Measurements from ENCODE around the gene CDKN3.

Gene CDKN3

DNA sequence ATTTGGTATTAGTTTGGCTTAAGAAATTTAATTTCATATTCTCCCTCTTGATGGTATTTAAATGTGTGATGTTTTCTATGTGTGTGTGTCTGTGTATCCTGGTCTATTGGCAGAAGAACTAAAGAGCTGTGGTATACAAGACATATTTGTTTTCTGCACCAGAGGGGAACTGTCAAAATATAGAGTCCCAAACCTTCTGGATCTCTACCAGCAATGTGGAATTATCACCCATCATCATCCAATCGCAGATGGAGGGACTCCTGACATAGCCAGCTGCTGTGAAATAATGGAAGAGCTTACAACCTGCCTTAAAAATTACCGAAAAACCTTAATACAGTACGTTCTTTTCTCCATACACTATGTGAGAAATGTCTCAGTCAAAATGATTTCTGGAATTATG lies 14.6 kb downstream of the CDKN3 start:
- Histone ChIP-seq H4K20me1 (ENCODE audit: insufficient read depth, low read length, poor library complexity, severe bottlenecking) (no peaks in the 10 kb centered on the region), H3K79me2 (ENCODE audit: insufficient read depth, low read length) (peaks cover 8% of the 10 kb centered on the region; the same call in 1 of the 2 replicates), H3K9me3 (ENCODE audit: insufficient read depth, low read depth, low read length) (no peaks in the 10 kb centered on the region), H3F3A (ENCODE audit: low read depth) (no peaks in the 10 kb centered on the region), H3K4me1 (ENCODE audit: insufficient read depth, low read length, poor library complexity, severe bottlenecking) (no peaks in the 10 kb centered on the region), H3K36me3 (ENCODE audit: insufficient read depth, low read length) (peaks cover 88% of the 10 kb centered on the region), H3K27me3 (ENCODE audit: insufficient read depth, low read length, poor library complexity, severe bottlenecking) (no peaks in the 10 kb centered on the region), H3K4me3 (ENCODE audit: low read length, poor library complexity, severe bottlenecking) (no peak overlapping the region), H2AFZ (ENCODE audit: low read length) (no peak overlapping the region), H3K9me2 (replicated peaks; ENCODE audit: low read depth, low read length) (no peaks in the 10 kb centered on the region), H3K4me2 (ENCODE audit: low read depth, low read length, poor library complexity, severe bottlenecking) (no peak overlapping the region), H3K9ac (ENCODE audit: low read depth, low read length, poor library complexity, severe bottlenecking) (no peak overlapping the region)
- TF ChIP-seq, protein P1, sequence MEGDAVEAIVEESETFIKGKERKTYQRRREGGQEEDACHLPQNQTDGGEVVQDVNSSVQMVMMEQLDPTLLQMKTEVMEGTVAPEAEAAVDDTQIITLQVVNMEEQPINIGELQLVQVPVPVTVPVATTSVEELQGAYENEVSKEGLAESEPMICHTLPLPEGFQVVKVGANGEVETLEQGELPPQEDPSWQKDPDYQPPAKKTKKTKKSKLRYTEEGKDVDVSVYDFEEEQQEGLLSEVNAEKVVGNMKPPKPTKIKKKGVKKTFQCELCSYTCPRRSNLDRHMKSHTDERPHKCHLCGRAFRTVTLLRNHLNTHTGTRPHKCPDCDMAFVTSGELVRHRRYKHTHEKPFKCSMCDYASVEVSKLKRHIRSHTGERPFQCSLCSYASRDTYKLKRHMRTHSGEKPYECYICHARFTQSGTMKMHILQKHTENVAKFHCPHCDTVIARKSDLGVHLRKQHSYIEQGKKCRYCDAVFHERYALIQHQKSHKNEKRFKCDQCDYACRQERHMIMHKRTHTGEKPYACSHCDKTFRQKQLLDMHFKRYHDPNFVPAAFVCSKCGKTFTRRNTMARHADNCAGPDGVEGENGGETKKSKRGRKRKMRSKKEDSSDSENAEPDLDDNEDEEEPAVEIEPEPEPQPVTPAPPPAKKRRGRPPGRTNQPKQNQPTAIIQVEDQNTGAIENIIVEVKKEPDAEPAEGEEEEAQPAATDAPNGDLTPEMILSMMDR (conservative IDR thresholded peaks at IDR 0.05; ENCODE audit: low read length): no peak
- TF ChIP-seq EZH2phosphoT487 (IDR thresholded peaks at IDR 0.05; ENCODE audit: borderline replicate concordance): no peak

- H4K20me1 ChIP-seq (ENCODE audit: insufficient read depth, low read length, poor library complexity, severe bottlenecking): no peaks in the 10 kb centered on the region
- no peak for TF ChIP-seq EZH2phosphoT487 (IDR thresholded peaks at IDR 0.05; ENCODE audit: borderline replicate concordance)
- TF ChIP-seq, protein P1 (conservative IDR thresholded peaks at IDR 0.05; ENCODE audit: low read length): peak; percentile 72
- no peaks in the 10 kb centered on the region for H3K9me3 ChIP-seq (ENCODE audit: insufficient read depth, low read depth, low read length)
- H3F3A ChIP-seq (ENCODE audit: low read depth): 0 out of 2 replicates have a peak, but pooled peaks cover 7% of the 10 kb centered on the region
- no peak overlapping the region for H2AFZ ChIP-seq (ENCODE audit: low read length)
- no peaks in the 10 kb centered on the region for H3K4me1 ChIP-seq (ENCODE audit: insufficient read depth, low read length, poor library complexity, severe bottlenecking)
- no peak overlapping the region for H3K9ac ChIP-seq (ENCODE audit: low read depth, low read length, poor library complexity, severe bottlenecking)
- H3K4me3 ChIP-seq (ENCODE audit: low read length, poor library complexity, severe bottlenecking): no peak overlapping the region
- H3K27me3 ChIP-seq (ENCODE audit: insufficient read depth, low read length, poor library complexity, severe bottlenecking): no peaks in the 10 kb centered on the region
- no peaks in the 10 kb centered on the region for H3K79me2 ChIP-seq (ENCODE audit: insufficient read depth, low read length)
- H3K9me2 ChIP-seq (replicated peaks; ENCODE audit: low read depth, low read length): no peaks in the 10 kb centered on the region
- peaks cover 40% of the 10 kb centered on the region; the same call in 1 of the 2 replicates for H3K36me3 ChIP-seq (ENCODE audit: insufficient read depth, low read length)
- no peak overlapping the region for H3K4me2 ChIP-seq (ENCODE audit: low read depth, low read length, poor library complexity, severe bottlenecking)
Measured at GRCh38 chr14:54420478-54421142, 23.8 kb downstream of the CDKN3 start.

GRCh38 chr14:54423991-54424390 lies 27.2 kb downstream of the CDKN3 start:
- Histone ChIP-seq H3K4me3 (ENCODE audit: low read length, poor library complexity, severe bottlenecking) (no peak overlapping the region), H3F3A (ENCODE audit: low read depth) (0 out of 2 replicates have a peak, but pooled peaks cover 7% of the 10 kb centered on the region), H3K4me1 (ENCODE audit: insufficient read depth, low read length, poor library complexity, severe bottlenecking) (no peaks in the 10 kb centered on the region), H4K20me1 (ENCODE audit: insufficient read depth, low read length, poor library complexity, severe bottlenecking) (no peaks in the 10 kb centered on the region), H3K9ac (ENCODE audit: low read depth, low read length, poor library complexity, severe bottlenecking) (no peak overlapping the region), H3K36me3 (ENCODE audit: insufficient read depth, low read length) (peaks cover 49% of the 10 kb centered on the region; the same call in 1 of the 2 replicates), H3K9me3 (ENCODE audit: insufficient read depth, low read depth, low read length) (no peaks in the 10 kb centered on the region), H3K9me2 (replicated peaks; ENCODE audit: low read depth, low read length) (no peaks in the 10 kb centered on the region), H3K4me2 (ENCODE audit: low read depth, low read length, poor library complexity, severe bottlenecking) (no peak overlapping the region), H2AFZ (ENCODE audit: low read length) (no peak overlapping the region), H3K79me2 (ENCODE audit: insufficient read depth, low read length) (no peaks in the 10 kb centered on the region), H3K27me3 (ENCODE audit: insufficient read depth, low read length, poor library complexity, severe bottlenecking) (no peaks in the 10 kb centered on the region)
- TF ChIP-seq, protein P1 (conservative IDR thresholded peaks at IDR 0.05; ENCODE audit: low read length): no peak
- no peak for TF ChIP-seq EZH2phosphoT487 (IDR thresholded peaks at IDR 0.05; ENCODE audit: borderline replicate concordance)

Data from Loucy (cell line).